Kidney capillary endothelial cell (primary cell): Measurements from ENCODE around the gene IPO11.
"Not testable (repeated sequence)": the region's sequence is repeated elsewhere in the genome, so short reads cannot be mapped to it uniquely, and the experiment has no call there.

Experiments used
- DNase-seq: peaks from one replicate; pipeline ENCODE4 v3.0.0-alpha.2; 2018; ENCODE audit warnings: low spot score

Gene IPO11

GRCh38 chr5:62514510-62515119 lies 102.1 kb downstream of the IPO11 start:
- no peak for DNase-seq

GRCh38 chr5:62520812-62521211 lies 108.2 kb downstream of the IPO11 start:
- not testable (repeated sequence) for DNase-seq

GRCh38 chr5:62521319-62521718 lies 108.8 kb downstream of the IPO11 start:
- DNase-seq: no peak

GRCh38 chr5:62522811-62523210 lies 110.2 kb downstream of the IPO11 start:
- DNase-seq: no peak

GRCh38 chr5:62533597-62533996 lies 121.0 kb downstream of the IPO11 start:
- DNase-seq: no peak

- DNase-seq: no peak
Observed at GRCh38 chr5:62534461-62535236, 122.1 kb downstream of the IPO11 start.

- no peak for DNase-seq
Observed at GRCh38 chr5:62536232-62536631, 123.7 kb downstream of the IPO11 start.

- no peak for DNase-seq
Observed at GRCh38 chr5:62536783-62537182, 124.2 kb downstream of the IPO11 start.

GRCh38 chr5:62538017-62538942 lies 125.7 kb downstream of the IPO11 start:
- no peak for DNase-seq

- no peak for DNase-seq
Observed at GRCh38 chr5:62542720-62543119, 130.2 kb downstream of the IPO11 start.

- DNase-seq: no peak
Observed at GRCh38 chr5:62547945-62548630, 135.5 kb downstream of the IPO11 start.

- no peak for DNase-seq
Observed at GRCh38 chr5:62550103-62550502, 137.5 kb downstream of the IPO11 start.

GRCh38 chr5:62555930-62556329 lies 143.4 kb downstream of the IPO11 start:
- DNase-seq: no peak

- DNase-seq: no peak
Observed at GRCh38 chr5:62558941-62559340, 146.4 kb downstream of the IPO11 start.

GRCh38 chr5:62560786-62561185 lies 148.2 kb downstream of the IPO11 start:
- DNase-seq: no peak

GRCh38 chr5:62561896-62562295 lies 149.3 kb downstream of the IPO11 start:
- DNase-seq: no peak

- DNase-seq: no peak
Observed at GRCh38 chr5:62562867-62563266, 150.3 kb downstream of the IPO11 start.

GRCh38 chr5:62564101-62564500 lies 151.5 kb downstream of the IPO11 start:
- DNase-seq: no peak

- not testable (repeated sequence) for DNase-seq
Observed at GRCh38 chr5:62565740-62566139, 153.2 kb downstream of the IPO11 start.

- DNase-seq: no peak
Observed at GRCh38 chr5:62568143-62568542, 155.6 kb downstream of the IPO11 start.

- no peak for DNase-seq
Observed at GRCh38 chr5:62568800-62569432, 156.4 kb downstream of the IPO11 start.

GRCh38 chr5:62569470-62569869 lies 156.9 kb downstream of the IPO11 start:
- DNase-seq: no peak
